ENCODE measurements around the gene MMD. TPM values are rescaled to one million over a fixed set of nuclear protein-coding genes. Genes with fewer than 3 reads are reported as not detected.

Gene MMD
- total and polyA plus RNA-seq, 2 of the 13 experiments (the other 11 are each of a cell fraction or from before 2014, with no cell fraction given) = 121 to 225 TPM

DNA sequence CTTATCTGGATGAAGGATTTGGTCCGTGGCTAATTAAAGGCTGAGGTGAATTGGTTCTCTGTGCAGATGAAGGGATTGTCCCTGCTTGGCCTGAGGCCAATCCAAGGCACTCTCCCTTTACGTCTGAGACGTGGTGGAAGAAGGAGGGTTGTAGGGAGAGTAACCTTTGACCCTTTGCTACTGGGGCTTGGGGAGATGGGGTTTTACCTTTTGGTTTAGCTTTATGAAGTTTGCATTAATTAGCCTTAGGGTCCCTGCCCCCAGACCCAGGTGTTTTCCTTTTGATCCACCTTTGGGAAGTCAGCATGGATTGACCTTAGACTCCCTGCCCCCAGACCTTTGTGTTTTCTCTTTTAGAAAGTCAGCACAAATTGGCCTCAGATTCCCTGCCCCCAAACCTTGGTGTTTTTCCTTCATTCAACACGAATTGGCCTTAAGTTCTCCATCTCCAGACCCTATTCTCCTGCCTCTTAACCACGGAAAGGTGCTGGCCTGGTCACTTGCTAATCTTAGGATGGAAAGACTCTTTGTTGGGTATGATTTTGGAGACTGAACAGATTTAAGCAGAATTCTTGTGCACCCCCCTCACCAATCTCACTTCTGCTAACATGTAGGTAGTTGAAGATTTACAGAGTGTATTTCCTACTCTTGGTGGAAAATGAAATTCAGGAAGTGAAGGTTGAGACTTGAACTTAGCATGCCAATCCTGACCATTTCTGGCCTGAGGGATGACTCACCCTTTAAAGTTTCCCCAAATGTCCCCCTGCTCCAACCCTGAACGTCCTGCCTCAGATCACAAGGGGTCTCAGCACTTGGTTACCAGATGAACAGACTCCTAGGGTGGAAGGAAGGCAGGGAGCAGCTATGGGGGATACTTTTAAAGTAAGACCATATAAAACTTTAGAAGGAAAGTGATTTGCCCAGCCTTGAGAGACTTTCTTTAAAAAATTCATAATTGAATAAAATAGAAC, 23.1 kb upstream of the MMD start (continued):
- TF ChIP-seq SRY (CRISPR knock-in tag; IDR thresholded peaks at IDR 0.05) = no peak
- no peak for TF ChIP-seq JARID2 (CRISPR knock-in tag; IDR thresholded peaks at IDR 0.05; ENCODE audit: insufficient replicate concordance)
- TF ChIP-seq ZNF589 (CRISPR knock-in tag; conservative IDR thresholded peaks at IDR 0.05) = no peak
- TF ChIP-seq ZNF33A (CRISPR knock-in tag; IDR thresholded peaks at IDR 0.05; ENCODE audit: borderline replicate concordance) = no peak
- peak; percentile 94 for TF ChIP-seq JUND (CRISPR knock-in tag; IDR thresholded peaks at IDR 0.05)
- TF ChIP-seq, protein P1, sequence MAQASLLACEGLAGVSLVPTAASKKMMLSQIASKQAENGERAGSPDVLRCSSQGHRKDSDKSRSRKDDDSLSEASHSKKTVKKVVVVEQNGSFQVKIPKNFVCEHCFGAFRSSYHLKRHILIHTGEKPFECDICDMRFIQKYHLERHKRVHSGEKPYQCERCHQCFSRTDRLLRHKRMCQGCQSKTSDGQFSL (CRISPR knock-in tag; IDR thresholded peaks at IDR 0.05) = peak; percentile 90; the same call in 1 of the 2 replicates
- TF ChIP-seq JDP2 (CRISPR knock-in tag; IDR thresholded peaks at IDR 0.05; ENCODE audit: borderline replicate concordance) = no peak
- TF ChIP-seq, protein P2, sequence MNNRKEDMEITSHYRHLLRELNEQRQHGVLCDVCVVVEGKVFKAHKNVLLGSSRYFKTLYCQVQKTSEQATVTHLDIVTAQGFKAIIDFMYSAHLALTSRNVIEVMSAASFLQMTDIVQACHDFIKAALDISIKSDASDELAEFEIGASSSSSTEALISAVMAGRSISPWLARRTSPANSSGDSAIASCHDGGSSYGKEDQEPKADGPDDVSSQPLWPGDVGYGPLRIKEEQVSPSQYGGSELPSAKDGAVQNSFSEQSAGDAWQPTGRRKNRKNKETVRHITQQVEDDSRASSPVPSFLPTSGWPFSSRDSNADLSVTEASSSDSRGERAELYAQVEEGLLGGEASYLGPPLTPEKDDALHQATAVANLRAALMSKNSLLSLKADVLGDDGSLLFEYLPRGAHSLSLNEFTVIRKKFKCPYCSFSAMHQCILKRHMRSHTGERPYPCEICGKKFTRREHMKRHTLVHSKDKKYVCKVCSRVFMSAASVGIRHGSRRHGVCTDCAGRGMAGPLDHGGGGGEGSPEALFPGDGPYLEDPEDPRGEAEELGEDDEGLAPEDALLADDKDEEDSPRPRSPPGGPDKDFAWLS (CRISPR knock-in tag; IDR thresholded peaks at IDR 0.05; ENCODE audit: borderline replicate concordance) = no peak
- TF ChIP-seq KDM6A (CRISPR knock-in tag; IDR thresholded peaks at IDR 0.05; ENCODE audit: low read depth) = peak; percentile 76
- TF ChIP-seq ARNT2 (CRISPR knock-in tag; IDR thresholded peaks at IDR 0.05; ENCODE audit: low read depth) = peak; percentile 8; the same call in 1 of the 2 replicates
- peak; percentile 1 for TF ChIP-seq CEBPG (CRISPR knock-in tag; IDR thresholded peaks at IDR 0.05)
- TF ChIP-seq ZNF317 (CRISPR knock-in tag; IDR thresholded peaks at IDR 0.05) = peak; percentile 32; the same call in 1 of the 2 replicates
- no peak for TF ChIP-seq ZNF12 (CRISPR knock-in tag; IDR thresholded peaks at IDR 0.05)
- no peak for TF ChIP-seq ZNF24 (IDR thresholded peaks at IDR 0.05)
- 0 out of 2 replicates have a peak, but pooled peaks have one; percentile 69 for TF ChIP-seq ZNF337 (CRISPR knock-in tag; IDR thresholded peaks at IDR 0.05; ENCODE audit: borderline replicate concordance, low read depth)
- TF ChIP-seq IRF2 (CRISPR knock-in tag; IDR thresholded peaks at IDR 0.05) = peak; percentile 26; the same call in 1 of the 2 replicates
- no peak for TF ChIP-seq MED13 (CRISPR knock-in tag; IDR thresholded peaks at IDR 0.05)
- TF ChIP-seq ZNF766 (CRISPR knock-in tag; IDR thresholded peaks at IDR 0.05; ENCODE audit: borderline replicate concordance) = 0 out of 2 replicates have a peak, but pooled peaks have one; percentile 44
- no peak for TF ChIP-seq TCF12 (IDR thresholded peaks at IDR 0.05)
- TF ChIP-seq TCF12 (CRISPR knock-in tag; IDR thresholded peaks at IDR 0.05) = no peak
- peak; percentile 64; the same call in 1 of the 2 replicates for TF ChIP-seq DPF2 (CRISPR knock-in tag; IDR thresholded peaks at IDR 0.05; ENCODE audit: borderline replicate concordance, low read depth)
- TF ChIP-seq HNRNPLL (IDR thresholded peaks at IDR 0.05; ENCODE audit: low read depth, low read length, poor library complexity, severe bottlenecking) = no peak
- TF ChIP-seq GATAD1 (CRISPR knock-in tag; IDR thresholded peaks at IDR 0.05) = 0 out of 2 replicates have a peak, but pooled peaks have one; percentile 7
- no peak; the same call in 1 of the 2 replicates for TF ChIP-seq RCOR2 (CRISPR knock-in tag; IDR thresholded peaks at IDR 0.05)
- no peak for TF ChIP-seq ZNF780A (CRISPR knock-in tag; IDR thresholded peaks at IDR 0.05)
- peak; percentile 92 for TF ChIP-seq ZNF605 (CRISPR knock-in tag; IDR thresholded peaks at IDR 0.05)
- TF ChIP-seq ZBTB42 (CRISPR knock-in tag; IDR thresholded peaks at IDR 0.05) = peak; percentile 33; the same call in 1 of the 2 replicates
- no peak for TF ChIP-seq GPN1 (CRISPR knock-in tag; IDR thresholded peaks at IDR 0.05; ENCODE audit: borderline replicate concordance)
- TF ChIP-seq, protein P3, sequence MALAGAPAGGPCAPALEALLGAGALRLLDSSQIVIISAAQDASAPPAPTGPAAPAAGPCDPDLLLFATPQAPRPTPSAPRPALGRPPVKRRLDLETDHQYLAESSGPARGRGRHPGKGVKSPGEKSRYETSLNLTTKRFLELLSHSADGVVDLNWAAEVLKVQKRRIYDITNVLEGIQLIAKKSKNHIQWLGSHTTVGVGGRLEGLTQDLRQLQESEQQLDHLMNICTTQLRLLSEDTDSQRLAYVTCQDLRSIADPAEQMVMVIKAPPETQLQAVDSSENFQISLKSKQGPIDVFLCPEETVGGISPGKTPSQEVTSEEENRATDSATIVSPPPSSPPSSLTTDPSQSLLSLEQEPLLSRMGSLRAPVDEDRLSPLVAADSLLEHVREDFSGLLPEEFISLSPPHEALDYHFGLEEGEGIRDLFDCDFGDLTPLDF (CRISPR knock-in tag; IDR thresholded peaks at IDR 0.05) = no peak
